MM.1S (cell line): ENCODE data around the gene VWA1.

Experiments used
- EZH2 ChIP-seq: fragments of 300-600 bp; sonication (generic); optimal IDR thresholded peaks from 2 replicates; pipeline ENCODE3; 2017; ENCODE audit warnings: low read depth, mild to moderate bottlenecking, antibody characterized with exemption, low read length, mixed read lengths
- EZH2phosphoT487 ChIP-seq: fragments of 300-600 bp; sonication (generic); IDR thresholded peaks from 2 replicates; pipeline ENCODE4 v1.6.1; 2018; ENCODE audit warnings: antibody characterized with exemption, low read length
- TF ChIP-seq, protein P1 (sequence below): fragments of 300-600 bp; sonication (generic); IDR thresholded peaks from 2 replicates; pipeline ENCODE4 v1.5.1; 2016; ENCODE audit warnings: antibody characterized with exemption, low read length, mixed read lengths

DNA sequence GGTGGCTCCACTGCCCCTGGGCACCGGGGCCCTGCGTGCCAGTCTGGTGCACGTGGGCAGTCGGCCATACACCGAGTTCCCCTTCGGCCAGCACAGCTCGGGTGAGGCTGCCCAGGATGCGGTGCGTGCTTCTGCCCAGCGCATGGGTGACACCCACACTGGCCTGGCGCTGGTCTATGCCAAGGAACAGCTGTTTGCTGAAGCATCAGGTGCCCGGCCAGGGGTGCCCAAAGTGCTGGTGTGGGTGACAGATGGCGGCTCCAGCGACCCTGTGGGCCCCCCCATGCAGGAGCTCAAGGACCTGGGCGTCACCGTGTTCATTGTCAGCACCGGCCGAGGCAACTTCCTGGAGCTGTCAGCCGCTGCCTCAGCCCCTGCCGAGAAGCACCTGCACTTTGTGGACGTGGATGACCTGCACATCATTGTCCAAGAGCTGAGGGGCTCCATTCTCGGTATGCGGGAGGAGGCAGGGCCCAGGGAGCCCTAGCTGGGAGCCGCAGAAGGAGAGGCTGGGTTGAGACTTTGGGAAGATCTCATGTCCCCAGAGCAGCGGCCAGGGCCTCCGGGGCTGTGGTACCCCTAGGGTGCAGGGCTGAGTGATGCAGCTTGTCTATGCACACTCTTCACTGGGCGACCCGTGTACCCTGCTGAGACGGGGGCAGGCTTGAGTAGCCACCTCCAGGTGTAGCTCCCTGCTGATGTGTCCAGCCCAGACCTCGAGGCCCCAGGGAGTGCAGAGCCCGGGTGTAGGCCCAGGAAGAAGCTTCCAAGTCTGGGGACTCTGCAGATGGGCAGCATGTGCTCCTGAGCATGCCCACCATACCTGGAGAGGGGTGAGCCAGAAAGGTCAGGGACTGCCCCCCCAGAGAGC is 1.8 kb downstream of the VWA1 start:
- TF ChIP-seq, protein P1, sequence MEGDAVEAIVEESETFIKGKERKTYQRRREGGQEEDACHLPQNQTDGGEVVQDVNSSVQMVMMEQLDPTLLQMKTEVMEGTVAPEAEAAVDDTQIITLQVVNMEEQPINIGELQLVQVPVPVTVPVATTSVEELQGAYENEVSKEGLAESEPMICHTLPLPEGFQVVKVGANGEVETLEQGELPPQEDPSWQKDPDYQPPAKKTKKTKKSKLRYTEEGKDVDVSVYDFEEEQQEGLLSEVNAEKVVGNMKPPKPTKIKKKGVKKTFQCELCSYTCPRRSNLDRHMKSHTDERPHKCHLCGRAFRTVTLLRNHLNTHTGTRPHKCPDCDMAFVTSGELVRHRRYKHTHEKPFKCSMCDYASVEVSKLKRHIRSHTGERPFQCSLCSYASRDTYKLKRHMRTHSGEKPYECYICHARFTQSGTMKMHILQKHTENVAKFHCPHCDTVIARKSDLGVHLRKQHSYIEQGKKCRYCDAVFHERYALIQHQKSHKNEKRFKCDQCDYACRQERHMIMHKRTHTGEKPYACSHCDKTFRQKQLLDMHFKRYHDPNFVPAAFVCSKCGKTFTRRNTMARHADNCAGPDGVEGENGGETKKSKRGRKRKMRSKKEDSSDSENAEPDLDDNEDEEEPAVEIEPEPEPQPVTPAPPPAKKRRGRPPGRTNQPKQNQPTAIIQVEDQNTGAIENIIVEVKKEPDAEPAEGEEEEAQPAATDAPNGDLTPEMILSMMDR, result no peak
- TF ChIP-seq EZH2, result no peak
- no peak for TF ChIP-seq EZH2phosphoT487
